Stimulated activated CD4-positive, alpha-beta T cell treated with anti-CD3 and anti-CD28 coated beads, Interleukin-2, amount 100 ng/mL, for 24 hours (primary cell): Measurements from ENCODE around the gene KIF13A.
"Not testable (repeated sequence)": the region's sequence is repeated elsewhere in the genome, so short reads cannot be mapped to it uniquely, and the experiment has no call there.

Experiments used
- DNase-seq, 2 donors: peaks; one replicate each; pipeline ENCODE4 v3.0.0-alpha.2; 2020

The KIF13A gene

GRCh38 chr6:17987447-17987696, at the start of gene KIF13A:
Gene KIF13A, minus strand, starts transcription at chr6:17987635. Its CDS starts 172 bp downstream, at chr6:17987463.
- no peak for DNase-seq

DNA sequence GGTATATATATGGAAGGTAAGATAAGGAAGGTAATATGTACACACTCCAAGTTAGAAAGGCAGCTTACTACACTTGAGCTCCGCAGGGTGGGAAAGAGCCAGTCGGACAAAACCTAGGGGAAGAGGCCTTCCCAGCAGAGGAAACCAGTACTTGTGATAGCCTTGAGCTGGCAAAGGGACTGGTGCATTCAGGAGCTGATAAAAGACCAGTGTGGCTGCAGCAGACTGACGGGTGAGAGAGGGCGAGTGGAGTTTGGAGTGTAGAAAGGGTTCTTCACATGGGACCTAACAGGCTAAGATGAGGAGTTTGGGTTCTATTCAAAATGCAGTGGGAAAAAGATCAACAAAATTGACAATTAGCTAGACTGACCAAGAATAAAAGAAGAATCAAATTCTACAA, 49.3 kb upstream of the KIF13A start:
- no peak for DNase-seq

- no peak for DNase-seq
Measured at GRCh38 chr6:18035330-18035854, 48.0 kb upstream of the KIF13A start.

- no peak for DNase-seq
Measured at GRCh38 chr6:18034798-18035202, 47.4 kb upstream of the KIF13A start.

DNA sequence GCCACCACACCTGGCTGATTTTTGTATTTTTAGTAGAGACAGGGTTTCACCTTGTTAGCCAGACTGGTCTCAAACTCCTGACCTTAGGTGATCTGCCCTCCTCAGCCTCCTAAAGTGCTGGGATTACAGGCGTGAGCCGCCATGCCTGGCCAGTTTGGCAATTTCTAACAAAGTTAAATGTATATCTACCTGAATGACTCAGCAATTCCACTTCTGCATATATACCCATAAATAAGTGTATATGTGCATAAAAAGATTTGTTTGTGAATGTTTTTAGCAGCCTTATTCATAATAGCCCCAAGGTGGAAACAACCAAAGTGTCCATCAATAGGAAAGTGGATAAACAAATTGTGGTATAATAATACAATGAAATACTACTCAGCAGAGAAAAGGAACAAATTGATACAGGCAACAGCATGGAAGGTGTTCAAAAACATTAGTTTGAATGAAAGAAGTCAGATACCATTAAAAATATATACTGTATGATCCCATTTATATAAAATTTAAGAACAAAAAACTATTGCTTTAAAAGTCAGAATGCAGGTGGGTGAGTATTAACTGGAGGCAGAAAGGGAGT, 44.3 kb upstream of the KIF13A start:
- DNase-seq: no peak

DNA sequence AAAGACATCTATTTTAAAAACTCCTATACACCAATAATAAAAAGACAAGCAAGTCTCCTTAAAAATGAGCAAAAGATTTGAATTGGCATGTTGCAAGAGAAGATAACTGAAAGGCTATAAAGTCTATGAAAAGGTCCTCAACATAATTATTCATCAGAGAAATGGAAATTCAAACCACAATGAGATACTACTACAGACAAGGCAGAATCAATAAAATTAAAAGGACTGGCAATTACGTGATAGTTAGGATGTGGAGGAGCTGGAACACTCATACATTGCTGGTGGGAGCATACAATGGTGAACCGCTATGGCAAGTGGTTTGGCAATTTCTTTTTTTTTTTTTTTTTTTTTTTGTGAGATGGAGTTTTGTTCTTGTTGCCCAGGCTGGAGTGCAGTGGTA, 43.8 kb upstream of the KIF13A start:
- no peak for DNase-seq

GRCh38 chr6:18028332-18028731, 40.9 kb upstream of the KIF13A start:
- DNase-seq: no peak

GRCh38 chr6:18025596-18025995, 38.2 kb upstream of the KIF13A start:
- DNase-seq: no peak

DNA sequence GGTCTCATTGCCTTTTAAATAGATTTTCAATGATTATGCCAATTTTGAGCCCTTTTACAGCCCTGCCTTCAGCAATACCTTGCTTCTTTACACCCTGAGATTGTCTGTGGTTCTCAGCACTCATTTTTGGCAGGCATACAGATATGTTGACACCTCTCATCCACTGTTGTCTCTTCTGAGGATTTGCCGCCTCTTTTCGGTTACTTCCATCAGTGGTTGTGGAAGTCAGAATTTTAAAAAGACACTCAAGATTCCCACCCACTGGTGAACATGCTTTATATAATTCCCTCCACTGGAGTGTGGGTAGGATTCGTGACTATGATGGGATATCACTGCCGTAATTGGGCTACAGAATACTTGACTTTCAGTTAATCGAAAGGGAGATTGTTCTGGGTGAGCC, 37.4 kb upstream of the KIF13A start:
- DNase-seq: no peak

DNA sequence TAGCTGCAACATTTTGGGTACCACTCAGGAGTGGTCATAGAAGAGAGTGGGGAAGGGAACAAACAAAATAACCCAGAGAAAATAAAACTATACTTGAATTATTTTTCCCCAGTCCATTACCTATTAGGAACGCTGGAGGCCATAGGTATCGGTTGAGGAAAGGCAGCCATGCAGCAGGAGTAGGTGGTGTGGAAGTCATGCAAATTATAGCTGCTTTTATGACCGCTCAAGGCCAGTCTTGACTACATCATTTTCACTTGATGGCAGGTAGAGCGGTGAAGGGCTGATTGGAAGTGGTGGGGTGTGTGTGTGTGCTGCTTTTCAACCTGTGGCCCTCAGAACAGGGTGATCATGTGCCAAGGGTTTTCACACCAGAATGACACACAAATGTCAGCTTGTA, 36.5 kb upstream of the KIF13A start:
- no peak for DNase-seq

GRCh38 chr6:18022398-18023231, 35.2 kb upstream of the KIF13A start:
- DNase-seq: no peak

DNA sequence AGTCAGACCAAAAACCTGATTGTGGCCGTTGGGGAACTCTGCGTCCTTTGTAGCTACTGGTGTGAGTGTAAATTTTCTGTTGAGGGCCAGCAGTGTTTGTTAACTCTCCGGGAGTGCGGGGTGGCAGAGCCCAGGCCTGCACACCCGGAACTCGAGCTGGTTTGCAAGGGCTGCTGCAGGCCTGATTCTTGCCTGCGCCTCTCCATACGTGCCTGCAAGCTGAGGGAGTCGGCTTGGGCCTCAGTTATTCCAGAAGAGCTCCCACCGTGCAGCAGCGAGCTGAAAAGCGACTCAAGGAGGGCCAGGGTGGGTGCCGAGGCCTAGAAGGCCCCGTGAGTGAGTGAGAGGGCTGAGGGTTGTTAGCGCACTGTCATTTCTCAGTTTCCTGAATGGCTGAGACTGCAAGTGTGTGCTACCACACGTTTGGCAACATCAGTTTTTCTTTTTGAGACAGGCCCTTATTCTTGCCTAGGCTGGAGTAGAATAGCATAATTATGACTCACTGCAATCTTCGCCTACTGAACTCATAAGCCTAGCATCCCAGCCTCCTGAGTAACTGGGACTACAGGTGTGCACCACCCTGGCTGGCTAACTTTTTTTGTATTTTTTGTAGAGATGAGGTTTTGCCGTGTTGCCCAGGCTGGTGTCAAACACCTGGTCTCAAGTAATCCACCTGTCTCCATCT, 33.9 kb upstream of the KIF13A start:
- no peak for DNase-seq

- not testable (repeated sequence) for DNase-seq
Measured at GRCh38 chr6:18020545-18020944, 33.1 kb upstream of the KIF13A start.

DNA sequence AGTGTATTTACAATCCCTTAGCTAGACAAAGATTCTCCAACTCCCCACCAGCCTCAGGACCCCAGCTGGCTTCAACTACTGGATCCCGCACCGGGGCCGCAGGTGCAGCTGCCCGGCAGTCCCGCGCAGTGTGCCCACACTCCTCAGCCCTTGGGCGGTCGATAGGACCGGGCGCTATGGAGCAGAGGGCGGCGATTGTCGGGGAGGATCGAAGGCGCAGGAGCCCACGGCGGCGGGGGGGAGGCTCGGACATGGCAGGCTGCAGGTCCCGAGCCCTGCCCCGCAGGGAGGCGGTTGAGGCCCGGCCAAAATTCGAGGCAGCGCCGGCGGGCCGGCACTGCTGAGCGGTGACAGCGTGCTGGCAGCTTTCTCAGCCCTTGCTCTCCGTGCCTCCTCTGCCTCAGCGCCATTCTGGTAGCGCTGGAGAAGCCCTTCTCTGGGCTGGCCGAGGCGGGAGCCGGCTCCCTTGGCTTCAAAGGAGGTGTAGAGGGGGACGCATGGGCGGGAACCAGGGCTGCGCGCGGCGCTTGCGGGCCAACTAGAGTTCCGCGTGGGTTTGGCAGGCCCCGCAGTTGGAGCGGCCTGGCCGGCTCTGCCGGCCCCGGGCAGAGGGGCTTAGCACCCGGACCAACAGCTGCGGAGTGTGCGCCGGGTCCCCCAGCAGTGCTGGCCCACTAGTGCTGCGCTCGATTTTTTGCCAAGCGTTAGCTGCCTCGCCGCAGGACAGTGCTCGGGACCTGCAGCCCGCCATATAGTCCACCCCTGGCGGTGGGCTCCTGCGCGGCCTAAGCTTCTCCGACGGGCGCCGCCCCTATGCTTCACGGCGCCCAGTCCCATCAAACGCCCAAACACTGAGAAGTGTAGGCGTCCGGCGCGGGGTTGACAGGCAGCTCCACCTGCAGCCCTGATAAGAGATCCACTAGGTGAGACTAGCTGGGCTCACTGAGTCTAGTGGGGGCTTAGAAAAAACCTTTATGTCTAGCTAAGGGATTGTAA, 32.4 kb upstream of the KIF13A start:
- no peak for DNase-seq

DNA sequence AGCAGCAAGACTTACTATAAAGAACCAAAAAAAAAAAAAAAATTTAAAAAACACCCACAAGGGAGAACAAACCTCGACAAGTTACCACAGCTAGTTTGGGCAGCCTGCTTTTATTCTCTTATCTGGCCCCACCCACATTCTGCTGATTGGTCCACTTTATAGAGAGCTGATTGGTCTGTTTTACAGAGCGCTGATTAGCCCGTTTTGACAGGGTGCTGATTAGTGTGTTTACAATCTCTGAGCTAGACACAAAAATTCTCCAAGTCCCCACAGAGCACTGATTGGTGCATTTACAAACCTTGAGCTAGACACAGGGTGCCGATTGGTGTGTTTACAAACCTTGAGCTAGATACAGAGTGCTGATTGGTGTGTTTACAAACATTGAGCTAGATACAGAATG, 31.7 kb upstream of the KIF13A start:
- DNase-seq: not testable (repeated sequence)

DNA sequence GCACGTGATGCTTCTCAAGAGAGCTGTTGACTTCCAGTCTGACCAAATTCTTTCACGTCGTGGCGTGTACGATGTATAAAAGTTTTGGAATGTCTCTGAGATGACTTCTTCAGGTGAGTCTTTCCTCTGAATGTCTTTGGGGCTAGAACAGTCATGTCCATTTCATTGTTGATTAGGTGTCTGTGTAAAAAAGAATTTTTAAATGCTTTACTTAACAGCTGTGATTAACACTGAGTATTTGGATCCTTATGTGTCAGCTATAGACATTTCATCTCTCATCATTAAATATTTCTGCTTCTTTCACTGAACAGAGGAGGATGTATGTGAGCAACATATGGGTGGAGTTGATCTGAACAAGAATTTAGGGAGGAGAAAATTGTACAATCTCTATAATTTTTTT, 29.3 kb upstream of the KIF13A start:
- no peak for DNase-seq

DNA sequence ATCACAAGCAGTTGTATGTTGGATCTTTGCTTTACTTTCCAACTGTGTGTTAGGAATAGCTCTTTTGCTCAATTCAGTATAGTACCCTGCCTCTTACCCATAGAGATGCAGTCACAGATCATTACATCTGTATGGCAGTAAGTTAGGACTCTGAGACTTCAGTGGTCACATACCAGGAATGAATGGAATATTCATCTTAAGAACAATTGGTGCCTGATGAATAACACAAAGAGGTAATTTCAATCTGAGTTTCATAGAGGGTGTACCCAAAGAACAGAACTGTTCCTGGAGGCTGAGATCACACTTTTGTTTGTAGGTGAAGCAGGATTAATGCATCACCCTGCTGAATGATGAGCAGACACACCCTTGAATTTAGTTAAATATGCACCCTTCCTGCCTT, 28.7 kb upstream of the KIF13A start:
- no peak for DNase-seq

DNA sequence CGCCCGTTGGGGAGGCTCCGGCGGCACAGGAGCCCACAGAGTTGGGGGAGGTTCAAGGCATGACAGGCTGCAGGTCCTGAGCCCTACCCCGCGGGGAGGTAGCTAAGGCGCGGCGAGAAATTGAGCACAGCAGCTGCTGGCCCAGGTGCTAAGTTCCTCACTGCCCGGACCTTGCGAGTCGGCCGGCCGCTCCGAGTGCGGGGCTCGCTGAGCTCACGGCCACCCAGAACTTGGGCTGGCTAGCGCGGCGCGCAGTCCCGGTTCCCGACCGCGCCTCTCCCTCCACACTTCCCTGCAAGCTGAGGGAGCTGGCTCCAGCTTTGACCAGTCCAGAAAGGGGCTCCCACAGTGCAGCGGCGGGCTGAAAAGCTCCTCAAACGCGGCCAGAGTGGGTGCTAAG, 23.9 kb upstream of the KIF13A start:
- no peak for DNase-seq

- DNase-seq: not testable (repeated sequence)
Measured at GRCh38 chr6:18010540-18010939, 23.1 kb upstream of the KIF13A start.

- no peak for DNase-seq
Measured at GRCh38 chr6:18004256-18004985, 17.0 kb upstream of the KIF13A start.

DNA sequence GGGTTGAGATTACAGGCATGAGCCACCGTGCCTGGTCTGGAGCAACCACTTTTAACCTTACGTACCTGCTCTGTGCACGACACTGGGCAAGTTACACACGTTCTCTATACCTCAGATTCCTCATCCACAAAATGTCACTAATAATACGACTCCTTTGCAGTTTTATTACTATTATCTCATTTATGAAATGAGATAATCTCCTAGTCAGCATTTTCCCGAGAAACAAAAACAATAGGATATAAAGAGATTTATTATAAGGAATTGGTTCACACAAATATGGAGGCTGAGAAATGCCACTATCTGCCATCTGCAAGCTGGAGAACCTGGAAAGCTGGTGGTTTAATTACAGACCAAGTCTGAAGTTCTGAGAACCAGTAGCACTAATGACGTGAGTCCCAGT, 12.0 kb upstream of the KIF13A start:
- no peak for DNase-seq

DNA sequence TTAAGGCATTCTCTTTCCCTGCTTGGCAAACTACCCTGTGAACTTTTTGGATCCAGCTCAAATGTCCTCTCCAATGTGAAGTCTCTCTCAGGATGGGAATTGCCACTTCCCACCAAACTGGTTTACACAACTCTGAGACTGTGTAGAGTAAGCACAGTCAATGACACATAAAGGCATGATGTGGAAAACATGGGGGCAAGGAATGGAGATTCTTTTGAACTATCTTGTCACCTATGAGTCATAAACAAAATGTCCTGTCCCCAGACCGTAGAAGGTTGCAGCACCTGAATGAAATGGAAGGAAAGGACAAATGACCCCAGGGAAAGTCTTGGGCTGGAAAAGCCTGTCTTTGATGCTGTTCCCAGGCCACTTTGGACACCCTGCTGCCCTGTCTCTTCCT, 11.0 kb upstream of the KIF13A start:
- no peak for DNase-seq
